Measurements from ENCODE around the gene GBX1. TPM values are rescaled to one million over a fixed set of nuclear protein-coding genes. Genes with fewer than 3 reads are reported as not detected.

The GBX1 gene
- total RNA-seq, 1 donor from 2014 or later = 1.5 TPM

DNA sequence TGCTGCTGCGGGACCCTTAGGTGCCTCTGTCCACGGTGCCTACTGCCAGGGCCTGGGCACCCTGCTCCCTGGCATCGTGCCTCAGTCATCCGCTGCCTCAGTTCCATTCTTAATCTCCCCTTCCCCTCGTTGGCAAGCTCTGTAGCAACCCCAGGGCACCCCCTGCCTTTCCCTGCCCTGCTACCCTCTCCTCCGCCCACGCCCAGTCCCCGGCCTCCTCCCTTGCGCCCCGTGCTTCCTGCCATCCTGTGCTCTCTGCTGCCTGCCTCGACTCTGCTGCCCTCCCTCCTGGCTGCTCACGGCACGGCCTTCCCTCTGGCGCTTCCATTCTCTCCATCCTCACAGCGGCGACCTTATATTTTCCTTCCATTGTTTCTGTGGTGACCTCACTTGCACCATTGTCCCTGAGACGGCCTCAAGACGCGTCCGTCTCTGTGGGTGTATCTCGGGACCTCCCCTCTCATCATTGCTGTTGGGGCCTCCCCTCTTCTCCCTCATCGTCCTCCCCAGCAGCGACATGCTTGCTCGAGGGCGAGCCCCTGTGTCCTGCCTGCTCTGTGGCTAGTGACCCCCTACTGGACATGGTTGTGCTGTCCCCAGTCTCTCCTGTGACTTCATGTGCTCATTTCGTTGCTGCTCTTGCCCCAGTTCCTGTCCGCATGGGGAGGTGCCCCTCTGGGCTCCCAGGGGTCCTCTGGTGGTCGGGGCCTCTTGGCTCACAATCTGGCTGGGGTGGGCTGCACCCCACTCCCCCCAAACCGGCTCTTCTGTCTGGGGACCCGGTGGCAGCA, 45.9 kb downstream of the GBX1 start:
- no peak for DNase-seq
- no peak for ATAC-seq
- intact Hi-C loops (cut with micrococcal nuclease) = no loop called here

DNA sequence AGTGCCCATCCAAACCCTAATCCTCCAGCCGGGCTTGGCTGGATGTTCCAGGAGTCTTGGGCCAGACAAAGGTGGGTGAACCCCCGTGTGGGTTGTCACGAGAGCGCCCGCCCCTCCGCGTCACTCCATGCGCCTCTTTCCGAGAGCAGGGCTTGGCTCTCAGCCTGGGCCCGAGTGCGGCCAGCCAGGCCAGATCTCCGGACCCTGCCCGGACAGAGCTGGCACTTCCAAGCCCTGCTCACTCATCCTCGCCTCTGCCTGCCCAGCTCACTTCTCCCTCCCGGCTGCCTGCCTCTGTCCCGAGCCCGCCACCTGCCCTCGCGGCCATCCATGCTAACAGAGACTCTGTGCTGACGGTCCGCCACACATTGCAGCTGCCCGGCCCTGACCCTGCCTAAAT, 46.6 kb downstream of the GBX1 start:
- intact Hi-C loops (cut with micrococcal nuclease) = no loop called here
- DNase-seq (no peak), ATAC-seq (no peak)

DNA sequence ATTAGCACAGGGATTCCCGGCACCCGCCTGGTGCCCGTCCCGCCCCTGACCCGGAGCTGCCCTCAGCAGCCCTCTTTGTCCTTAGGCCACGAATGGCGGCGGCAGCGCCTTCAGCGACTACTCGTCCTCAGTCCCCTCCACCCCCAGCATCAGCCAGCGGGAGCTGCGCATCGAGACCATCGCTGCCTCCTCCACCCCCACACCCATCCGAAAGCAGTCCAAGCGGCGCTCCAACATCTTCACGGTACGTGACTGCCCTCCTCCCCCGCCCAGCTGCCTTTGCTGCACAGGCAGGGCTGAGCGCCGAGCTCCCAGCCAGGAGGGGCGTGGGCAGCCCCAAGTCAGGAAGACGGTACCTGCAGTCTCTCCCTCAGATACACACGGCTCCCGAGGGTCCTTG, 47.6 kb downstream of the GBX1 start:
- ATAC-seq (no peak), DNase-seq (no peak)
- intact Hi-C loops (cut with micrococcal nuclease) = no loop called here

DNA sequence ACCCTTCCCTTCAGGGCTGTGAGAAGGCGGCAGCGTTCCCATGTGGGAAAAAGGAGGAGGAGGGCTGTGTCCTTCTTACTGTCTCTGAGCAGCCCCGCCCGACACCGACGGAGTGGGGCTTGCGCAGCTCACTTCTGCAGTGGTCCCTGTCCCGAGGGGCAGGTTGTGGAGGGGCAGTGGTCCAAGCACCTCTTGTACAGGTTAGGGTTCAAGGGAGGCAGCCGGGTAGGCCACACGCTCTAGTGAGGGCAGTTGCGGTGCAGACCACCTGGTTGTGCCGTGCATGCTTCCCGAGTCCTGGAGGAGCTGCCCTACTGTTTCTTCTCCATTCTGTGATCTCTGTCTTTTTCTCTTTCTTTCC, 48.5 kb downstream of the GBX1 start:
- ATAC-seq = no peak
- DNase-seq = no peak
- intact Hi-C loops (cut with micrococcal nuclease) = no loop called here

DNA sequence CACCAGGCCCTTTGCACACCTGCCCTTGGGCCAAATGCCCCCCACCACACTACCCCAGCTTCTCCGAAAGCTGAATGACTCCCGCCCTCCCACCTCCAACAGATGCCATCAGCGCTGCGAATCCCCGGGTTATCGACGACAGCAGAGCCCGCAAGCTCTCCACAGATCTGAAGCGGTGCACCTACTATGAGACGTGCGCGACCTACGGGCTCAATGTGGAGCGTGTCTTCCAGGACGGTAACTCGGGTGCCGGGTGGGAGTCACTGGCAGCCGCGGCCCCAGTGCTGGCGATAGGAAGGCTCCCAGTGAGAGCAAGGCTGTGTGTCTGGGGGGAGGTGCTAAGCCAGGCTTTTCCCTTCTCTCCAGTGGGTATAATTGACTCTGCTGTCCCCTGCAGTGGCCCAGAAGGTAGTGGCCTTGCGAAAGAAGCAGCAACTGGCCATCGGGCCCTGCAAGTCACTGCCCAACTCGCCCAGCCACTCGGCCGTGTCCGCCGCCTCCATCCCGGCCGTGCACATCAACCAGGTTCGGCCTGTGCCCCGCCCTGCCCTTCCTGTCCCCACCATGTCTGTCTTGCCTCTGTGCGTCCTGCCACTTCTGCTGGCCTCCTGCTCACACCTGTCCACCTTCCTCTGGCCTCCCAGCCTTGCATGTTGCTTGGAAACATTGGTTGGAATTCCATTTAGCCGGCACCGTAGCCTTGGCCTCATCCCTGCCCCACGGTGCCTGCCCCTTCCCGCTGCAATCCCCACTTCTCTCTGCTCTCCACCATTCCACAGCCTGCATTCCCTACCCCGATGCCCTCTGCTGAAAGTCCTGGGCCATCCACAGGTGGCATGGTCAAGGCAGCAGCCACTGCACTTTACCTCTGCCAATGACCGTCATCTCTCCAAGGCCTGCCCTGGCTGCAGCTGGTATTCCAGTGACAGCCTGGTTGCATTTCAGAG, 49.1 kb downstream of the GBX1 start:
- ATAC-seq (no peak), DNase-seq (no peak)
- intact Hi-C loops (cut with micrococcal nuclease) = no loop called here

DNA sequence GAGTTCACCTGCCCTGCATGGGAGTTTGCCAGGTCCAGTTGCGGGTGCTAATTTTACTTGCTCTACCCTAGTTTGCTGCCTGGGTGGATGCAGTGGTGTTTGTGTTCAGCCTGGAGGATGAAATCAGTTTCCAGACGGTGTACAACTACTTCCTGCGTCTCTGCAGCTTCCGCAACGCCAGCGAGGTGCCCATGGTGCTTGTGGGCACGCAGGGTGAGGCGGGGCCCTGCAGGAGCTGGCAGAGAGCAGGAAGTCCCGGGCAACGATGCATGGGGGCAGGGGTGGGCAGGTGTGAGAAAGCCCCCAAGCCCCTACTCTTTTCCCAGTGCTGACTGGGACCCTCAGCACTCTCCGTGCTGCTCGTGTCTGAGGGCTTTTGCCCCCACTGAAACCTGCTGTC, 49.9 kb downstream of the GBX1 start:
- no peak for DNase-seq
- intact Hi-C loops (cut with micrococcal nuclease) = no loop called here
- ATAC-seq = no peak

DNA sequence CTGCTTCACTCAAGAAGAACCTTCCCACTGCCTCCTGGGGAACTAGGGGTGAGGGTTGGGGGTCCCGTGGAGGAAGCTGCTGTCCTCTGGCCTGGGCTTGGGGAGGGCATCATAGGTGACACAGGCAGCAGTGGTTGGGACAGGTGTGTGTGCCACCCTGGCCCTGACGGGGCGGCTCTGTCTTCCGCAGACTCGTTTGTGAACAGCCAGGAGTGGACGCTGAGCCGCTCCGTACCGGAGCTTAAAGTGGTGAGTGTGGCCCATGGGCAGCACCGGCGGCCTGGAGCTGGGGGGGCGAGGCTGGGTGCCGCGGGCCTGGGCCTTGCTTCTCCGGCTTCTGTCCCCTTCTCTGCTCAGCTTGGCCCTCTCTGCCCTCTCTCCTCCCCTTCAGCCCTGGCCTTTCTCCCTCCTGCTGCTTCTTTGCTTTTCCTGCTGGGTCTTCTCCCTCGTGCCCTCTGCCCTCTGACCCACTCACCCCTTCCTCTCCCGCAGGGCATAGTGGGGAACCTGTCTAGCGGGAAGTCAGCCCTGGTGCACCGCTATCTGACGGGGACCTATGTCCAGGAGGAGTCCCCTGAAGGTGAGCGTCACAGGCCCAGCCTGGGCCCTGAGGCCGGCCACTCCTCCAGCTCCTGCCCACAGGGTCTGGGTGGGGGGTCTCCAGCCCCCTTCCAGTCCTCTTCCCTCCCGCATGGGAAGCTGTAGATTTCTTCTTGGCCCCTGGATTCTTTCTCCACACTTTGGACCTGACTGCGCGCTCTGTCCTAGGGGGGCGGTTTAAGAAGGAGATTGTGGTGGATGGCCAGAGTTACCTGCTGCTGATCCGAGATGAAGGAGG, 50.7 kb downstream of the GBX1 start:
- ATAC-seq = no peak
- intact Hi-C loops (cut with micrococcal nuclease) = no loop called here
- no peak for DNase-seq

DNA sequence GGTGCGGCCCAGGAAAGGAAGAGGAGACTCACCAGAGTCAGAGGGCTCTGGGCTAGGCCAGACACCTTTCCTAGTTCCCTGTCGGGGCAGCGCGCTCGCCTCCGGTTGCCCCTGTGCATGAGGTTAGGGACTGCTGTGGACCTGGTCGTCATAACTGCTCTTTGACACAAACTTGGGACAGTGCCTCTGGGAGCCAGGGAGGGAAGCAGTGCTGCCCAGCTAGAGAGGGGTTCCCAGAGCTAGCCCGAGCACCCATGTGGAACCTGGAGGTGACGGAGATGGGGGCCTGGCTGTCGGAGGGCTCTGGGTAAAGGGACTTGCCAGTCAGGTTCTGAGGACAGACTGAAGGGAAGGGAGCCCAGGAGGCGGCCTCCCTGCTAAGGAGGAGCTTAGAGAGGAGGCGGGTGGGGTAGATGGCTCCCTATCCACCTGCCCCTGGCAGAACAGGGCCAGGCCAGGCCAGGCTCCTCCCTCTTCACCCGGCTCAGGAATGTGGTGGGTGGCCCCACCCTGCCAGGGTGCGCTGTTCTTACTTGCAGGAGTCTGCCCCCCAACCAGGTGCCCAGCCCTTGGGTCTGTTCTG, 51.6 kb downstream of the GBX1 start:
- ATAC-seq (no peak), DNase-seq (no peak)
- intact Hi-C loops (cut with micrococcal nuclease) = no loop called here

DNA sequence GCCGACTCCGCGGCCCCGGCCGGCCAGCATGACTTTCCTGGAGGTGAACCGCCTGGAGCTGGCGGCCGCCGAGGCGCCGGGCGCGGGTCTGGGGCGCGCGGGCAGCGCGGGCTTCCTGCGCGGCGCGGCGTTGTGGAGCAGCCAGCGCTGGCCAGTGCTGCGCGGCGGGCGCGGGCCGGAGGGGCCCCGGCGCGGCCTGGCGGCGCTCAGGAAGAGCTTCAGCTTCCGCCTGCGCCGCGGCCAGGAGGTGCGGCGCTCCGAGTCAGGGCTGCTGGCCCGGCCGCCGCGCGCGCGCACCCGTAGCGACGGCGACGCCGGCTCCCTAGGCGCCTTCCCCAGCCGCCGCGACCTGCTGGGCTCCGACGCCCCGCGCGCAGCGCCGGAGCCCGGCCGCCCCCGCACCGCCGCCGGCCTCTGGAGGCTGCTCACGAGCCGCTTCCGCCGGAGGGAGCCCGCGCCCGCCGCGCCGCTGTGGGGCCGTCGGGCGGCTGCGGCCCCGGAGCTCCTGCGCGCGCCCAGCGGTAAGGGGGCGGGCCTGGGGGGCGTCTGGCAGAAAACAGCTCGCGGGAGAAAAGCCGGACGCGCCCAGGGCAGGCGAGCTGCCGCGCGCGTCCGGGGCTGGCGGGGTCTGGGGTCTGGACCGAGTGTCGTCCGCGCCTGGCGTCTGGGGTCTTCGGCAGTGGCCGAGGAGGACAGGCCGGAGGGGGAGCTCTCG, 52.2 kb downstream of the GBX1 start:
- DNase-seq = peak; percentile 60
- intact Hi-C loops (cut with micrococcal nuclease) = no loop called here
- ATAC-seq = peak; percentile 48

DNA sequence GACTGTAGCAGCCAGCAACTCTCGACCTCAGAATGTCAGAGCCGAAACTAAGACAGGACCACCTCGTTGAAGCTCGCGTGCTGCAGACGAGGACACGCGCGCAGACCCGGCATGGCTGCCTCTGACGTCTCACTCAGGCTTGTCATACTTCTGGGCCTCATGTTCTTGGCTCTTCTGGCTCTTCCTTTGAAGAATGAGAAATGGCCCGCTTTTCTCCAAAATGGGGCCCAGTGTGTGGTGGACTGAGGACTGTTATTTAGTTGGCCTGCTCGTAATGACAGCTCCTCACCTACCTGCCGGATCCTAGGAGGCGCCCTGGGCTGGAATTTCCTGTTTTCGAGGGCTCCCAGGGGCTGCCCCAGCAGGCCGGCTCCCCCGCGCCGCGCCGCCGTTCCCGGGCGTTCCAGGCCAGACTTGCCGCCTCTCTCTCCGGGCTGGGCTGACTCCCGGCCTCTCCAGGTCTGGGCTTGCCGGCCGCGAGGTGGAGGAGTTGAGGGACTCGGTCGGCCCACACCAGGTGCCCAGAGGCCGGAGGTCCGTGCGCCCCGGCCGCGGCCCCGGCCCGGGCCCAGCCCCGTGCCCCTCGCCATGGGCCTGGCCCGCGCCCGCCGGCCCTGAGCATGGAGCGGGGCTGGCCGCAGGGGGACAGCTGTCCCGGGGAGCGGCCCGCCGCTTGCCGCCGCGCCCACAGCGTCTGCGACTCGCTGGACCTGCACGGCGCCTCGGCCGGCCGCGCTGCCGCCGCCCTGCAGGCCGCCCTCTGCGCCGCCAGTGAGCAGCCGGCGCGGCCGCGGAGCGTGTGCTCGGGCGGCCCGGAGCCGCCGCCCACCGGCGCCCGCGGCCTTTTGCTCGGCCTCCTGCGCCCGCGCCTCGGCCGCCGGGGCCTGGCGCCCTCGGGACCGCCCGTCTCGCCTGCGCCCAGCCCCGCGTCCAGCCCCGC, 53.1 kb downstream of the GBX1 start:
- ATAC-seq (no peak), DNase-seq (no peak)
- intact Hi-C loops (cut with micrococcal nuclease) = no loop called here

DNA sequence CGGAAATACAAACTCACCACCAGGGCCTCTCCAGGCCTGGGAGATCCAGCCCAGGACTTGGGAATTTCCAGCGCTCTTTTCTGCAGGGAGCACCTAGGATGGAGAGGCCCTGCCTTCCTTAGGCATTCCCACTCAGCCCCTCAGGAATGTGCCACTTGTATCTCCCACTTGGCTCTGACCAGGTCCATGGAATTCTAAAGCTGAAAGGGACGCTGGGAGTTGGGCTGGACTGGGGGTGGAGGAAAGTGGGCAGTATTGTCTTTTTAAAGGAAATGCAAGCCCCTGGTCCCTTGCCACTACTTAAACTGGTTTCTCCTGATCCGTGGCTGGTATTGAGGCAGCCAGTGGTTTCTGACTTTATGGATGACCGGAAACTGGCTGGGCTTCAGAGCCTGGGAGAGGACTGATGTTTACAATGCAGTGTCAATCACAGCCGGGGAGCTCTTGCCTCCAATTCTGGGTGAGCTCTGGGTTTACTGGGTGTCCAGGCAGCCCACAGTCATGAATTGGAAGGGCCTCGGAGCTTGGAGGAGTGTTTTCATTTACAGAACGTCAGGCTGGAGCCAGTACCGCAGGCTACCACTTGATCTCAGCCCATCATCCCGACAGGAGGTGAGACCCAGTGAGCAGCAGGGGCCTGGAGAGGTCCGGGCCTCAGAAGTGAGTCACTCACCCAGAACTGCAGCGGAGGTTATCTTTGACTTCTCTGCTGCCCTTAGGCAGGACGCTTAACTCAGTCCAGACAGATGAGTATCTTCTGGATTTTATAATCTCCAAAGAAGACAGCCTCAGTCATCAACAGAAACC, 53.9 kb downstream of the GBX1 start:
- no peak for ATAC-seq
- DNase-seq = no peak
- intact Hi-C loops (cut with micrococcal nuclease) = no loop called here

DNA sequence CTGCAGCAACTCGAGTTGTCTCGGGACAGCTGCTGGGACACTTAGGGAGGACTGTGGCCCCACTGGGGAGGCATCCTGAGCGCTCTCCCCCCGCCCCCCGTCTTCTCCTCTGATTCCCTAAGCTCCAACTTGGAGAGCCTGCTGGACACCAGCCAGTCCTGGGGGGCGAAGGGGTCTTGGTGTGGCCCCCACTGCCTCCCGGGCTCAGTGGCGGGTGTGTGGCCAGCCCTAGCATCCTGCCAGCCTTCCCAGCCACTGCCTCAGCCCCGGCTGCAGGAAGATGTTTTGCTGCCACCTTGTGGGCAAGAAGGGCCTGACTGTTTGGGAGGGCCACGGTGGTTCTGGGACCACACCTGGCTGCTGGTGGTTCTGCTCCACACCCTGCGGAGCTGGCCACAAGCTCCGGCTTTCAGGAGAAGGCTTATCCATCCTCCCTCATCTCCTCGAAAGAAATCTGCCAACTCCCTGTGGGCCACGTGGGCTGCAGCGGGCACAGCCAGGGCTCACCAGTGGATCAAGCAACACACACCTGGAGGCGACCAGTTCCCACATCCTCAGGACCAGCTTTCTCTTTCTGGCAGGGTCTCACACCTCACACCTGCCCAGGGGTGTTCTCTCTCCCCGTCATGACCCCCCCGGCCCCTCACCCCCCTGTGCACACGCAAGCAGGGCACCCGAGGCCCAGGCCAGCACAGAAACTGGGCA, 56.4 kb downstream of the GBX1 start:
- ATAC-seq (peak; percentile 82), DNase-seq (peak; percentile 84)
- intact Hi-C loops (cut with micrococcal nuclease) = no loop called here

DNA sequence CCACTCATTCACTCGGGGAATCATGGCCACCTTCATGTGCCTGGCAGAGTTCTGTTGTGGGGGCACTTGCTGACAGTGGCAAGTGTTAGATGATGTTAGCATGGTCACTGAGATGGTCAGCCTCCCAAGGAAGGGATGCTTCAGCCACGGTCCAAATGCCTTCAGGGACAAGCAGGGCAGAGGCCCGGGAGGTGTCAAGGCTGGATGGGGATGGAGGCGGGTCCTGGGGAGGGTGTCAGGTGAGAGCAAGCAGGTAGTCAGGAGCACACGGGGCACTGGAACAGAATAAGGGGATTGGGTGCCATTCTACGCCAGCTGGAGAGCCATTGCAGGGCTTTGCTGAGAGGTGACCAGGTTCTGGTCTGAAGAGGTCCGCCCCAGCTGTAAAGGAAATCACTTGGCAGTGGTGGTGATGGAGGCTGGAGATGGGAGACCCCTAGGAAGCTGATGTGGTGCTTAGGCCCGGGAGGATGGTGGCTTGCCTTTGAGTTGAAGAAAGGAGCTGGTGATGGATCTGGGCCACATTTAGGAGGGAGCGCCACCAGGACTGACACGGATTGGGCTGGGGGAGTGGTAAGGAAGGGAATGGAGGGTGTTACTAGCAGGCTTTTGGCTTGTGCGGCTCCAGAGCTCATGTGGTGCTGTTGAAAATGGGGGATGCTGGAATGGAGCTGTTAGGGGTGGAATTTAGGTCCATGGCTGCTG, 57.1 kb downstream of the GBX1 start:
- no peak for DNase-seq
- ATAC-seq = no peak
- intact Hi-C loops (cut with micrococcal nuclease) = no loop called here

DNA sequence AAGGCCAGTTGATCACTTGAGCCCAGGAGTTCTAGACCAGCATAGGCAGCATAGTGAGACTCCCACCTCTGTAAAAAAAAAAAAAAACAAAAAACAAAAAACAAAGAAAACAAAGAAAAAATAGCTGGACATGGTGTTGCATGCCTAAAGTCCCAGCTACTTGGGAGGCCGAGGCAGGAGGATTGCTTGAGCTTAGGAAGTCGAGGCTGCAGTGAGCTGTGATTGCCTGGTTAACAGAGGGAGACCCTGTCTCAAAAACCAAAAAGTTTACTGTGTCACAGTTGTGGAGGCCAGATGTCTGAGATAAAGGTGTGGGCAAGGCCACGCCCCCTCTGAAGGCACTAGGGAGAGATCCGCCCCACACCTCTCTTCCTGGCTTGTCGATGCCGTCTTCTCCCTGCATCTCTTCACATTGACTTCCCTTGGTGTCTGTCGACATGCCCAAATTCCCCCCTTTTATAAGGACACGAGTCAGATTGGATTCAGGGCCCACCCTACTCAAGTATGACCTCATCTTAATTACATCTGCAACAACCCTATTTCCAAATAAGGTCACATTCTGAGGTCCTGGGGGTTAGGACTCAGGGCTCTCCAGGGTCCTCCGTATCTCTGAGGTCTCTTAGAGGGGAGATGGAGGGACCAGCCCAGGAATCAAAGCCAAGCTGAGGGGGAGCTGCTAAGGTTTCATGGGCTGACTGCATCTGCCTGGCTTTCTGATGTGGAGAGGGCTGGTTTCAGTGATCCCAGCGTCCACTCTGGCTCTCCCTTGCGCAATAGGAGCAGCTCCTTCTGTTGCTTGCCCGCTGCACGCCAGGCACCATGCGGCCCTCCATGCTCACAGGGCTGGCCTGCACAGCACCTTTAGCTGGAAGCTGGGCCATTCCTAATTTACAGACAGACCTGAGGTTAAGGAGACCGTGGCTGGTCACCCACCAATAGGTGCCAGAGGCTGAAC, 58.1 kb downstream of the GBX1 start:
- DNase-seq = peak; percentile 63
- intact Hi-C loops (cut with micrococcal nuclease) = no loop called here
- peak; percentile 69 for ATAC-seq

DNA sequence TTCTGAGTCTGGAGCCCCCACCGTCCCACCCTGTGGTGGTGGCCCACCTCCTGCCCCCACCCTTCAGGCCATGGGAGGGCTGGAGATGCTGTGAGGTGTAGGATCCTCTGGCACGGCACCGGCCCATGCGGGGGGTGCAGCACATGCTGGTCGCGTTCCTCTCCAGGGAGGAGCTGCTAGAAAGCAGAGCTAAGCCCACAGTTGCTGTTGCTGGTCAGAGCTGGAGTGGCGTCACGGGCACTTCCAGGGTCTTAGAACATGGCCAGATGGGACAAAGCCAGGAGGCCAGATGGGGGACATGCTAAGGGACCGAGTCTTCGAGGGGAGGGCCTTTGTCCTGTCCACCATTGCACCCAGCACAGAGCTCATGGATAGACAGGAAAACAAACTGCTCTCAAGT, 59.6 kb downstream of the GBX1 start:
- ATAC-seq = no peak
- intact Hi-C loops (cut with micrococcal nuclease) = no loop called here

More for the DNA sequence above, 59.6 kb downstream of the GBX1 start:
- DNase-seq = no peak
